CD4-positive, alpha-beta T cell treated with Interleukin-4 for 4 hours (primary cell): ENCODE measurements around the gene AFP.

ENCODE experiments used
- DNase-seq: peaks from one replicate; pipeline ENCODE4 v3.0.0-alpha.2; 2020

The AFP gene

DNA sequence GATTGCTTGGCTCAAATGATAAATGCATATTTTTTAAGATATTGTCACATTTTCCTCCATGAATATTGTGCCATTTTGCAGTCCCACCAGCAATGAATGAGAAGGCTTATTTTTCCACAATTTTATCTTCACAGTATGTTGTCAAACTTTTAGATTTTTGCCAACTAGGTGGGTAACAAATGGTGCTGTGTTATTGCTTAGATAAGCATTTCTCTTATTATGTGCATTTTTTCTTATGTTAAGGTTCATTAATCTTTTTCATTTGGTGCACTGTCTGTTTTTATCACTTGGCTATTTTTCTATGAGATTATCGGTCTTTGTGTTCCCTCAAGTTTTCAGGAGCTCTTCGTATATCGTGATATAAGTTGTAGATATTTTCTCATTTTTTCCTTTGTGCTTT lies 32.1 kb downstream of the AFP start:
- no peak for DNase-seq

- DNase-seq: no peak
These were observed 34.7 kb downstream of the AFP start for GRCh38 chr4:73470728-73471127.

GRCh38 chr4:73477176-73477575 lies 41.2 kb downstream of the AFP start:
- DNase-seq: no peak

GRCh38 chr4:73479323-73479722 lies 43.3 kb downstream of the AFP start:
- DNase-seq: no peak

GRCh38 chr4:73481358-73481757 lies 45.3 kb downstream of the AFP start, which contains the start of gene AFM:
Gene AFM, plus strand, starts transcription at chr4:73481745. Its CDS starts 31 bp downstream, at chr4:73481776.
- no peak for DNase-seq

DNA sequence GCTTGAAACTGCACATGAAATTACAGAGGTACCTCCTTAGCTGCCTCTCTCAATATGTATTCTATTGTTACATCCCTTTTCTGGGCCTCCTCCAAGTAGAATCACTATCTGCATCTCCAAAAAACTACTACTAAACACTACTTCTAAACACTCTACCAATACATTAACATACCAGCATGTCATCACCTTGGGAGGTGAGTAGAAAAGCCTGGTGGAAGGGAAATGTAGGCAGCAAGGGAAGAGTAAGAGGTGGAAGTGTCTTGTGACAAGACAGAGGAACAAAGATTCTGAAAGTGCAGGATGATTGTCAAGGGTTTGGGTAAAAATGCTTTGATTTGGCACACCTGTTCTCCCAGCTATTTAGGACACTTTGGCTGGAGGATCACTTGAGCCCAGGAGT lies 49.1 kb downstream of the AFP start:
- DNase-seq: no peak

DNA sequence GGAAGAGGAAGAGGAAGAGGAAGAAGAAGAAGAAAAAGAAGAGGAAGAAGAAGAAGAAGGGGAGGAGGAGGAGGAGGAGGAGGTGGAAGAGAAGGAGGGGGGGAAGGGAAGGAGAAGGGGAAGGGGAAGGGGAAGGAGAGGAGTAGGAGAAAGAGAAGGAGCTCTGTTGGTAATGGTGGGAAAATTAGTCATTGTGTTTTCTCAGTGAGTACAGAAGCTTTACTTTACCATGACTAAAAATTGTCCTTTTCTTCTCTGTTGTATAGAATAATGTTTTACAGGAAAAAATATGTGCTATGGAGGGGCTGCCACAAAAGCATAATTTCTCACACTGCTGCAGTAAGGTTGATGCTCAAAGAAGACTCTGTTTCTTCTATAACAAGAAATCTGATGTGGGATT lies 49.6 kb downstream of the AFP start:
- no peak for DNase-seq

- no peak for DNase-seq
These were observed 50.5 kb downstream of the AFP start for GRCh38 chr4:73486497-73486896.

GRCh38 chr4:73487233-73487632 lies 51.2 kb downstream of the AFP start:
- DNase-seq: no peak

GRCh38 chr4:73499996-73500765 lies 64.2 kb downstream of the AFP start:
- DNase-seq: no peak

DNA sequence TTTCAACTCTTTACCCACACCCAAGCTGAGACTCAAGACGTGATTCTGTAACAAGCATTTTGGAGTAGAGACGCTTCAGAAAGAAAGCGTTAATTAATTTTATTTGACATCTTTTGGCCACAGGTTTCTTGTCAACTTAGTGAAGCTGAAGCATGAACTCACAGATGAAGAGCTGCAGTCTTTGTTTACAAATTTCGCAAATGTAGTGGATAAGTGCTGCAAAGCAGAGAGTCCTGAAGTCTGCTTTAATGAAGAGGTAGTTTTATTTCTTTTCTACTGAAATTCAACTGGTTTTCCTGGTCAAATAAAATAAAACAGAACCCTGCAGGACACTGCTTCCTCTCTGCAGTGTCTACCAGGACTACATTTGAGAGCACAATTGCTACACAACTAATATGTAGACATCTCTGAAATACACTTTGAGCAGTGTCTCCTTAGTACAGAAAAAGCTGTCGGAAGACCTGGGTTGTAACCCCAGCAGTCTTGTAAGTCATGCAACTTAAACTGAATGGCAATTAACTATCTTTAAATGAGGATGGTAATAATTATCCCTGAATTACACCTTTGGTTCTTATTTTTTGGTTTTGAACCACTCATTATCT lies 65.7 kb downstream of the AFP start:
- no peak for DNase-seq

- DNase-seq: no peak
These were observed 69.5 kb downstream of the AFP start for GRCh38 chr4:73505567-73505966.
